Inflammatory macrophage (primary cell): Measurements from ENCODE around the gene PAIP2.

Experiments used
- DNase-seq, 2 donors: peaks; one replicate each; pipeline ENCODE4 v3.0.0-alpha.2; 2020 to 2022

PAIP2 gene

DNA sequence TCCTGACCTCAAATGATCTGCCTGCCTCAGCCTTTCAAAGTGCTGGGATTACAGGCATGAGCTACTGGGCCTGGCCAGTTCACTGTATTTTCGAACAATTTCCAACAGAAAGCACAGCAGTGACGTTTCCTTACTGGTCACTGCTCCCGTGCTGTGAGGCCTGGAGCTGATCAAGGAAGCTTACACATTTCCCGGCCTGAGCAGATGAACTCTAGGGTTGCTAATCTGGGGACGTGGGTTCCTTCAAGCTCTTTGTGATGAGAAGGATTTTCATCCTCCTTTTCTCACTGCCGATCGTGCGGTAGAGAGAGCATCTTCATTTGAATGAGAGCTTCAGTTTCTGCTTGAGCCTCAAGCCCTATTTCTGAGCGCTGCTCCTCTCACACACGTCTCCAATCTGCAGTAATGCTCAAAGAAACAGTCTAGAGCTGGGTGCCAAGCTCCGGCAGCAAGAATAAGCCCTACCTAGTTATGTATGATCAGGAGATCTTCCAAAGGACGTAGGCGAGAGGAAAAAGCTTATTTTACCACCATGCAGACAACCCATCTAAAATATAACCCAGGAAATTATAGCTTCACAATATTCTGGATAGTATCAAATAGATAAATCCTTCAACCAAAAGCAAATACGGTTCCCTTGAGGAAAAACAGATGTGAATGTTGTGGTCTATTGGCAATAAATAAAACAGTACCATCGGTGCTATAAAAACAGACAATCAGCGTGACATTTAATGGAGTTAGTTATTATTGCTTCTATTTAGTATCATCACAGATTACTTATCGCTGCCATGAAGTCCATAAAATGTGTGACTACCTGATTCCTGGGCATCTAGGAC lies 69.6 kb downstream of the PAIP2 start:
- no peak for DNase-seq

DNA sequence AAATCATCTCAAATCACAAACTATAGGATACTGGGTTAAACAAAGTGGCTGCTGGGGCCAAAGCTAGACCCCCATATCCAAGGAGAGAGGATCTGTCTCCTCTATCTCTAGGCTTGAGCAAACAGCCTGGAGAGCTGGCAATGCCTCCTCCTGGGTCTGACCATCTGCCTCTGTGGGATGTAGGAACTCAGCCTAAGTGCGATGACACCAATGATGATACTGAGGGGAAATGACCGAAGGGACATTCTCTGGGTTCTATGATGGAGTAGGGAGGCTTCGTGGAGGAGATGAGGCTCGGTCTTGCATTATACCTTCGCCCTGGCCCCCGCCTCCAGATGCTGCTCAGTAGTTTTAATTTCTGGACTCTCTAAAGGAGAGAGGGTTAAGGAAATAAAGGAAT lies 71.5 kb downstream of the PAIP2 start:
- DNase-seq = no peak

DNA sequence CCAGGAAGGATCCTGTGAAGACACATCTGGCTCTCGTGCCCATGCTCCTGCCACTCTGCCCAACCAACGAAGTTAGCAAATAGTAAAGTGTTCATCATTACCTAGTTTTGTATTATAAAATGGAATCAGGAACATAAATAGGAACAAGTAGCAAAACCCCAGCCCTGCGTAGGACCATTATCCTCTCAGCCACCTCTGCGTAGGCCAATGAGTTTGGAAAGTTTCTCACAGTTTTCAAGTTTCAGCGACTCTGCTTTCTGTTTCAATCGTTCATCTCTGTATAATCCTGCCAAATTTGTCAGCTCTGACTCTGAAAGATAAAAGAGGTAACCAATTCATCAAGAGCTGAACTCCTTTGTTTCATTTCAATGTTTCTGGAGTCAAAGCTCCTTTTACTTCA lies 72.3 kb downstream of the PAIP2 start:
- DNase-seq = no peak

DNA sequence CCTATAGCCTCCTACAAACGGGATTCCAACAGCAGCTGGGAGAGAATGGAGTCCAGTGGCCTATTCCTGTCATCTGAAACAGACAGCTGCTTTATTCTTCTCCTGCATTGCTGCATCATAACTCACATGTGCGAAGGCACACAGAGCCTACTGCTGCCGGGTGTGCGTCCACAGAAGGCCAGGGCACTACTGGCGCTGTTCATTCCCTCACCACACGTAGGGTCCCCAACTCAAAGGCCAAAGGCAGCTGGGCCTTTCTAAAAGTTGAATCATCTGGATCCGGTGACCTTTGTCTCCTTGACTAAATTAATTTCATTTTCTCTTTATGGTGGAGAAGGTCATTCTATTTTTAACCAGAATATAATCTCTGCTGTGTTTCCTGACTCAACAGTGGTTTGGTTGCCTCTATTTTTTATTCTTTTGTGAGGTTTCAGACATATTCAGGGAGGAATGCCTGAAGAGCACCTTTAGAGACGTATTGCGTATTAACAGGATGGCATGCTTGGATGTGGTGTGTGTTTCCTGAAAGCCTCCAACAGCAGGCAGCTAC lies 73.0 kb downstream of the PAIP2 start:
- no peak for DNase-seq

DNA sequence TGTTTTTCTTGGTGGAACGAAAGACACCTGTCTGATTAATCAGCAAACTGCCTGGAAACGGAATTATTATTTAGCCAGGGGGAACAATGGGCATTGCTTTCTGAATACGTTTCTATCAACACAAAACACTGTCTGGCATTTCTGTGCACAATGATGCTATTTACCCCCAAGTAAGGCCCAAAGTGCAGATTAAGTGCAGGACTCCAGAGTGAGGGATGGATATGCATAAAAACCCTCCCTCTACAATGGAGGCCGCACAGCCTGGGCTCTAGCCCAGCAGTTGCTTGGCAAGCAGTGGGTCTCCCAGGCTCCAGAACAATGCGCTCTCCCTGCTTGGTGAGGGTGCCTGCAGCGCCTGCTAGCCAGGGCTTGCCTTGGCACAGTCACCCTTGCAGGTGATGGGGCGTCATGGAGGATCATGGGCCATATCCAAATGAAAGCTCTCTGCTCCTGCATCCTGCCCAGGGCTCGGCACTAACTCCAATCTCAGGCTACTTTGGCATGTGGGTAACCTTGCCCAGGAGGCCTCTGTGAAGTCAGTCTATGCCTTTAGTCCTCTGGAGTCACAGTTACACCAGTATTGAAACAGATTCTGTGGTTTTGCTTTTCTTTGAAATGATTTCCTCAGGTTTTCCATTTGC lies 73.7 kb downstream of the PAIP2 start:
- DNase-seq = no peak

DNA sequence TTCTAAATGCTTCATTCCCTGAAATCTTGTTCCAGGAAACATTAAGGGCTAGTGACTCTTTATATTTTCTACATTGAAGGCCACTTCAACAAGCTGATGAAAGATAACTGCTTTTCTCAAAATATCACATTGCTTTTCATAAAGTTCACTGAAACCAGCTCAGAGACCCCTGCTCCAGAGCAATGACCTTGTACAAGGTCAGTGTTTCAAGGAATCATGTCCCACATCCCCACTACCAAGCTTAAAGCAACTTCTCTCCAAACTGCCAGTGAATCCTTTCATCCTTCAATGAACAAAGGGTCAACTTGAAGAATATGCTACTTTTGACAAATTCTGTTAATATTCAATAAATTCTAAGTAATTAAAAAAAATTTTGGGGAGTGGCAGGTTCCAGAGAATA lies 74.2 kb downstream of the PAIP2 start:
- no peak for DNase-seq

DNA sequence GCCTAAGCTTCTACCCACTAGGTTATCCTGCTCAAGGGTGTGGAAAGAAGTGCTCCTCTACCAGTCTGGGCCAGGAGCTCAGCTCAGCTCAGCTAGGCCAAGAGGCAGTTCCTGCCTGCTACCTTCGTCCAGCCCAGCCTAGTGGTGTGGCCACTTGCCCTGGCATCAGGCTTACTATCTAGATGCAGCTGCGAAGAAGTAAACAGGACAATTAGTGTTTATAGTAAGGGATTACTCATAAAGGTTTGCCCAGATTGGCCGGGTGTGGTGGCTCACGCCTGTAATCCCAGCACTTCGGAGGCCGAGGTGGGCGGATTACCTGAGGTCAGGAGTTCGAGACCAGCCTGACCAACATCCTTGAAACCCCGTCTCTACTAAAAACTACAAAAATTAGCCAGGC lies 75.0 kb downstream of the PAIP2 start:
- DNase-seq = no peak

DNA sequence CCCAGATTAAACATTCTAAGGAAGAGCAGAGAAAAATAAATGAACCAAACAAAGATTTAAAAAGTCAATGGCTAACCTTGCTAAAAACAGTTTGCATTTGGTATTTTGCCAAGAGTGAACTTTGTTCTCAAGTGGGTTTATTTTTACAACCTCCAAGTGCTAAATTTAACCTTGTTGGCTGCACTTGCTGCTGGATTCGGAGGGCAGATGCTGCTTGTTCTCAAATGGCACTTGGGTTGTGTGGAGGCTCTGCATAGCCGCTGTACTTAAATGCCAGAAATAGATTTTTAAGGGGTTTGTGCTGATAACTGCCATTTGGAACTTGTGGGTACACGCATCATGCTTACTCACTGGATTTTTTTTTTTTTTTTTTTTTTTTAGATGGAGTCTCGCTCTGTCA lies 75.6 kb downstream of the PAIP2 start:
- DNase-seq = no peak

DNA sequence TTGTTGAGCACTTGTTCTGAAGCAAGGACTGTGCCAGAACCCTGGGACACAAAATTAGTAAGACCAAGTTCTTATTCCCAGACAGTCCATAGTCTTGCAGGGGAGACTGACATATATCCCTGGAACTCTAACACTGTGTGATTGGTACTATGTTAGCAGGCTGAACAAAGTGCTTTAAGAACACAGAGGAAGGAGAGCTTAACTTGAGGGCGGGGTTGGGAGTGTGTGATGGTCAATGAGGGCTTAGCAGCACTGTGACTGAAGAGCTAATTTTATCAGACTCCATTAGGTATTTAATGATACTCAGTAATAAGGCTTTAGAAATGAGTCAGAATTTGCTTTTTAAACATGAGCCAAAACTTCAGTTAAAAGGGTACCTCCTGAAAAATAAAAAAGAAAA lies 77.1 kb downstream of the PAIP2 start:
- DNase-seq = no peak
